ENCODE results near the gene CUL4B. TPM values are rescaled to one million over a fixed set of nuclear protein-coding genes. Genes with fewer than 3 reads are reported as not detected.

The CUL4B gene
- total and polyA plus RNA-seq, 9 donors, result 26.2 to 67.8 (median 47.6) TPM

DNA sequence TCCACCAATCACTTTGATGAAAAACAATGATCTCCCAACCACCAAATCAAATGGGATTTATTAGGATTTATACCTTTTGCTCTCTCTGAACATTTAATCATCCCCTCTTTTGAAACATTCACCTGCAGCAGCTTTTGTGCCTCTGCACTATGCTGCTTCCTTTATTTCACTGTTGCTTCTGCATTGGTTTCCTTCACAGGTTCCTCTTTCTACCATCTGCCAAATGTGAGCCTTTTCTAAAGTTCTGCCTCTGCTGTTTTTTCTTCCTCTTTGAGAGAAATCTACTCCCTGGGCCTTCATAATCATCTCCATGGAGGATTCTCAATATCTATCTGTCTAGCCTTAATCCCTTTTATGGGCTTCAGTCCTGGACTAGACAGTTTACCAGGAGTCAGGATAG, 24.7 kb downstream of the CUL4B start:
- no peaks in the 10 kb centered on the region for H3K4me1 ChIP-seq (ENCODE audit: insufficient read depth)
- no peaks in the 10 kb centered on the region for H3K27me3 ChIP-seq
- H3K27ac ChIP-seq, result no peak overlapping the region
- intact Hi-C loops (cut with DNase I), result no loop called here
- no peak for TF ChIP-seq POLR2A (IDR thresholded peaks at IDR 0.05)
- no peak for TF ChIP-seq EP300 (IDR thresholded peaks at IDR 0.05)
- TF ChIP-seq, protein P1, sequence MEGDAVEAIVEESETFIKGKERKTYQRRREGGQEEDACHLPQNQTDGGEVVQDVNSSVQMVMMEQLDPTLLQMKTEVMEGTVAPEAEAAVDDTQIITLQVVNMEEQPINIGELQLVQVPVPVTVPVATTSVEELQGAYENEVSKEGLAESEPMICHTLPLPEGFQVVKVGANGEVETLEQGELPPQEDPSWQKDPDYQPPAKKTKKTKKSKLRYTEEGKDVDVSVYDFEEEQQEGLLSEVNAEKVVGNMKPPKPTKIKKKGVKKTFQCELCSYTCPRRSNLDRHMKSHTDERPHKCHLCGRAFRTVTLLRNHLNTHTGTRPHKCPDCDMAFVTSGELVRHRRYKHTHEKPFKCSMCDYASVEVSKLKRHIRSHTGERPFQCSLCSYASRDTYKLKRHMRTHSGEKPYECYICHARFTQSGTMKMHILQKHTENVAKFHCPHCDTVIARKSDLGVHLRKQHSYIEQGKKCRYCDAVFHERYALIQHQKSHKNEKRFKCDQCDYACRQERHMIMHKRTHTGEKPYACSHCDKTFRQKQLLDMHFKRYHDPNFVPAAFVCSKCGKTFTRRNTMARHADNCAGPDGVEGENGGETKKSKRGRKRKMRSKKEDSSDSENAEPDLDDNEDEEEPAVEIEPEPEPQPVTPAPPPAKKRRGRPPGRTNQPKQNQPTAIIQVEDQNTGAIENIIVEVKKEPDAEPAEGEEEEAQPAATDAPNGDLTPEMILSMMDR (IDR thresholded peaks at IDR 0.05), result no peak
- no peaks in the 10 kb centered on the region for H3K36me3 ChIP-seq
- H3K9me3 ChIP-seq, result no peaks in the 10 kb centered on the region
- DNase-seq, result no peak
- H3K4me3 ChIP-seq, result no peak overlapping the region

DNA sequence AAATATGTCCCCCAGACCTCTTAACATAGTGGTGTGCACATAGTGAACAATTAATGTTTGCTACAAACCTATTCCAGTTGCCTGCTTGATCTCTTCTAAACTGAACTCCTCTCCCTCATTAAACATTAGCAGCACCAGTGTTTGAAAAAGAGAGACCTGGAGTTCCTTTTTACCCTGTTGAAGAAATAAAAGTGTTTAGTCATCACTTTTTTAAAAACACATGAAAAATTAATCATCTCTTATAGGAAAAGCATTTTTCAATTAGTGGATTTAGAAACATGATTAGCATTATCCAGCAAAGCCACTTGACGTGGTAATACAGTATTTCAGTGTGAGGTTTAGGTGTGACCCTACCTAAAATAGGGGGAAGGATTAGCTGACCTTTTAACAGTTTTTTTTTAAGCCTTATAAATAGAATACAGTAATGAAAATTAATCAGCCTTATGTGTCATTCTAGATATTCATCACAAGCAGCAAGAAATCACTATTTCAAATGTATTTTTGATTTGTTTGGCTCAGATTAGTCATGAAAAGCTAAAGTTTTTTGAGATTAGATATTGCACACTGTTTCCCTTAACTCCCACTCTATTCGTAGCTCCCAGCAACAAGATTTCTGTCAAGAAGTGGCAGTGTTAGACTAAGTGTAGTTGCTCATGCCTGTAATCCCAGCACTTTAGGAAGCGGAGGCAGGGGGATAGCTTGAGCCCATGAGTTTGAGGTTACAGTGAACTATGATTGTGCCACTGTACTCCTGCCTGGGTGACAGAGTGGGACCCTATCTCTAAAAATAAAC, 26.2 kb downstream of the CUL4B start:
- intact Hi-C loops (cut with DNase I), result no loop called here
- Histone ChIP-seq H3K36me3 (no peaks in the 10 kb centered on the region), H3K4me1 (ENCODE audit: insufficient read depth) (no peaks in the 10 kb centered on the region), H3K27me3 (no peaks in the 10 kb centered on the region), H3K9me3 (no peaks in the 10 kb centered on the region), H3K4me3 (no peak overlapping the region), H3K27ac (no peak overlapping the region)
- 65 to 71% (median 66%) methylated on average over 3 of the region's 3 CpGs for WGBS, 3 donors
- no peak for TF ChIP-seq POLR2A (IDR thresholded peaks at IDR 0.05)
- TF ChIP-seq, protein P1 (IDR thresholded peaks at IDR 0.05), result no peak
- DNase-seq, result no peak

DNA sequence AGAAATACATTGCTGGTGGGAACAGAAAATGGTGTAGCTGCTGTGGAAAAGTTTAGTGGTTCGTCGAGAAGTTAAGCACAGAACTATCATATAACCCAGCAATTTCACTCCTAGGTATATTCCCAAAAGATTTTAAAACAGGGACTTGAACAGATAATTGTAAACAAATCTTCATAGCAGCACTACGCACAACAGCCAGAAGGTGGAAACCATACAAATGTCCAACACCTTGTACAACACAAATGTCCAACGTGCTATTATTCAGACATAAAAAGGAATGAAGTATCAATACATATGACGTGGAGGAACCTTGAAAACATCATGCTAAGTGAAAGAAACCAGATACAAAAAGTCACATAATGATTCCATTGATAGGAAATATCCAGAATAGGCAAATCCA, 37.9 kb downstream of the CUL4B start:
- intact Hi-C loops (cut with DNase I), result no loop called here
- DNase-seq, result no peak
- no peaks in the 10 kb centered on the region for H3K27me3 ChIP-seq
- WGBS, 3 donors, result 72 to 76% (median 74%) methylated on average over 5 of the region's 5 CpGs
- no peaks in the 10 kb centered on the region for H3K36me3 ChIP-seq
- TF ChIP-seq, protein P1 (IDR thresholded peaks at IDR 0.05), result no peak
- H3K4me1 ChIP-seq (ENCODE audit: insufficient read depth), result no peaks in the 10 kb centered on the region
- H3K27ac ChIP-seq, result no peak overlapping the region
- H3K4me3 ChIP-seq, result no peak overlapping the region
- no peaks in the 10 kb centered on the region for H3K9me3 ChIP-seq

DNA sequence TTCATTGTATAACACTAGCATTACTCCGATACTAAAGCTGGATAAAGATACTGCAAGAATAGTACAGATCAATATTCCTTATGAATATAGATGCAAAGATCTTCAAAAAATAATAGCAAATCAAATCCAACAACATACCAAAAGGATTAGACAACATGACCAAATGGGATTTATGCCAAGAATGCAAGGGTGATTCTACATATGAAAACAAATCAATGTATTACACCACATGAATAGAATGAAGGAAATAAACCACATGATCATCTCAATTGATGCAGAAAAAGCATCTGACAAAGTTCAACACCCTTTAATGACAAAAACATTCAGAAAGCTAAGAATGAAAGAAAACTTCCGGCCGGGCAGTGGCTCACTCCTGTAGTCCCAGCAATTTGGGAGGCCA, 42.8 kb downstream of the CUL4B start:
- H3K27ac ChIP-seq, result no peak overlapping the region
- H3K27me3 ChIP-seq, result no peaks in the 10 kb centered on the region
- DNase-seq, result no peak
- TF ChIP-seq, protein P1 (IDR thresholded peaks at IDR 0.05), result no peak
- TF ChIP-seq POLR2A (IDR thresholded peaks at IDR 0.05) (no peak), EP300 (IDR thresholded peaks at IDR 0.05) (no peak)
- H3K4me1 ChIP-seq (ENCODE audit: insufficient read depth), result no peaks in the 10 kb centered on the region
- H3K36me3 ChIP-seq, result no peaks in the 10 kb centered on the region
- WGBS, 3 donors, result 93 to 96% (median 93%) methylated on average over 3 of the region's 3 CpGs
- intact Hi-C loops (cut with DNase I), result loop anchor here in 1 of 4 donors (10.0 kb wide), 1 partner anchor 147 kb away; no protein-coding TSS in a partner anchor
- no peak overlapping the region for H3K4me3 ChIP-seq
- no peaks in the 10 kb centered on the region for H3K9me3 ChIP-seq
